ENCODE data around the gene AFF2. TPM values are rescaled to one million over a fixed set of nuclear protein-coding genes. Genes with fewer than 3 reads are reported as not detected.

The AFF2 gene
- polyA plus RNA-seq, 1 of the 3 experiments (the other 2 are of a cell fraction) = not detected

GRCh38 chrX:148601034-148601433 lies 100.6 kb downstream of the AFF2 start (continued):
- TF ChIP-seq EZH2phosphoT487 (IDR thresholded peaks at IDR 0.05; ENCODE audit: borderline replicate concordance, low read depth) (no peak), CHD2 (IDR thresholded peaks at IDR 0.05; ENCODE audit: low read length, partially characterized antibody) (no peak), USF2 (IDR thresholded peaks at IDR 0.05; ENCODE audit: borderline replicate concordance, low read depth, low read length) (no peak)

- H3K4me2 ChIP-seq = no peak overlapping the region
- POLR2A ChIA-PET = no interaction called here
- CTCF ChIA-PET = interaction anchor here (1.2 kb wide), 1 partner anchor 10 kb away, joined by 3 read pairs; no protein-coding TSS in a partner anchor
- H4K20me1 ChIP-seq (ENCODE audit: insufficient read depth) = no peaks in the 10 kb centered on the region
- no peak overlapping the region for H2AFZ ChIP-seq (ENCODE audit: low read depth)
- H3K4me3 ChIP-seq (ENCODE audit: low read depth in 2 of 2, low read length in 1 of 2) = no peak overlapping the region
- H3K27ac ChIP-seq (ENCODE audit: low read depth in 2 of 2, low read length in 1 of 2) = no peak overlapping the region
- no peaks in the 10 kb centered on the region for H3K9me3 ChIP-seq
- H3K9ac ChIP-seq = no peak overlapping the region
- DNase-seq = no peak
- H3K36me3 ChIP-seq (replicated peaks in 1 of 2; ENCODE audit: control insufficient read depth in 1 of 2, insufficient read depth in 2 of 2, low read length in 1 of 2) = no peaks in the 10 kb centered on the region
- WGBS (ENCODE audit: low lambda C conversion rate) = 0% methylated on average over 4 of the region's 4 CpGs
- H3K4me1 ChIP-seq (ENCODE audit: control insufficient read depth in 1 of 2, insufficient read depth in 2 of 2, low read depth in 1 of 2, low read length in 1 of 2) = no peaks in the 10 kb centered on the region
- no peak for TF ChIP-seq YY1 (IDR thresholded peaks at IDR 0.05; ENCODE audit: low read depth)
- no peak for TF ChIP-seq NFIC (IDR thresholded peaks at IDR 0.05; ENCODE audit: borderline replicate concordance)
- no peak for TF ChIP-seq GABPA (IDR thresholded peaks at IDR 0.05; ENCODE audit: low read depth)
- H3K9me2 ChIP-seq = no peaks in the 10 kb centered on the region
- no peaks in the 10 kb centered on the region for H3K27me3 ChIP-seq (ENCODE audit: insufficient read depth)
- no peaks in the 10 kb centered on the region for H3F3A ChIP-seq (replicated peaks; ENCODE audit: insufficient read depth)
- H3K79me2 ChIP-seq (ENCODE audit: insufficient read depth) = no peaks in the 10 kb centered on the region
These were observed 109.3 kb downstream of the AFF2 start for GRCh38 chrX:148609515-148610327.

GRCh38 chrX:148610328-148610698 lies 109.9 kb downstream of the AFF2 start:
- Histone ChIP-seq H3K79me2 (ENCODE audit: insufficient read depth) (no peaks in the 10 kb centered on the region), H3F3A (replicated peaks; ENCODE audit: insufficient read depth) (no peaks in the 10 kb centered on the region), H3K36me3 (replicated peaks in 1 of 2; ENCODE audit: control insufficient read depth in 1 of 2, insufficient read depth in 2 of 2, low read length in 1 of 2) (no peaks in the 10 kb centered on the region), H3K4me2 (no peak overlapping the region), H3K4me1 (ENCODE audit: control insufficient read depth in 1 of 2, insufficient read depth in 2 of 2, low read depth in 1 of 2, low read length in 1 of 2) (no peaks in the 10 kb centered on the region), H3K27ac (ENCODE audit: low read depth in 2 of 2, low read length in 1 of 2) (no peak overlapping the region), H3K9me3 (no peaks in the 10 kb centered on the region), H3K9me2 (no peaks in the 10 kb centered on the region), H3K27me3 (ENCODE audit: insufficient read depth) (no peaks in the 10 kb centered on the region), H3K4me3 (ENCODE audit: low read depth in 2 of 2, low read length in 1 of 2) (no peak overlapping the region), H3K9ac (no peak overlapping the region), H4K20me1 (ENCODE audit: insufficient read depth) (no peaks in the 10 kb centered on the region), H2AFZ (ENCODE audit: low read depth) (no peak overlapping the region)
- DNase-seq = no peak
- ChIA-PET CTCF (interaction anchor here (1.2 kb wide), 1 partner anchor 11 kb away, joined by 3 read pairs; no protein-coding TSS in a partner anchor), POLR2A (no interaction called here)
- 1% methylated on average over 3 of the region's 3 CpGs for WGBS (ENCODE audit: low lambda C conversion rate)
- TF ChIP-seq REST (IDR thresholded peaks at IDR 0.05; ENCODE audit: low read depth, low read length) (no peak), IRF3 (IDR thresholded peaks at IDR 0.05; ENCODE audit: low read depth, low read length) (no peak), MEF2A (IDR thresholded peaks at IDR 0.05; ENCODE audit: borderline replicate concordance, low read depth) (no peak), CHD2 (IDR thresholded peaks at IDR 0.05; ENCODE audit: low read length, partially characterized antibody) (no peak), POLR2AphosphoS5 (IDR thresholded peaks at IDR 0.05; ENCODE audit: low read depth, low read length) (no peak), RCOR1 (IDR thresholded peaks at IDR 0.05; ENCODE audit: low read length) (no peak), TEAD4 (IDR thresholded peaks at IDR 0.05; ENCODE audit: borderline replicate concordance, insufficient read depth) (no peak), GABPA (IDR thresholded peaks at IDR 0.05; ENCODE audit: low read depth) (no peak), SIN3A (IDR thresholded peaks at IDR 0.05; ENCODE audit: borderline replicate concordance, low read depth, low read length) (no peak), NFIC (IDR thresholded peaks at IDR 0.05; ENCODE audit: borderline replicate concordance) (no peak), EZH2phosphoT487 (IDR thresholded peaks at IDR 0.05; ENCODE audit: borderline replicate concordance, low read depth) (no peak), ZBTB33 (IDR thresholded peaks at IDR 0.05; ENCODE audit: borderline replicate concordance, low read depth) (no peak), TAF1 (IDR thresholded peaks at IDR 0.05; ENCODE audit: borderline replicate concordance, low read depth, low read length) (no peak)

Data from SK-N-SH (cell line).